ENCODE results near the gene PERCC1.

PERCC1 gene

DNA sequence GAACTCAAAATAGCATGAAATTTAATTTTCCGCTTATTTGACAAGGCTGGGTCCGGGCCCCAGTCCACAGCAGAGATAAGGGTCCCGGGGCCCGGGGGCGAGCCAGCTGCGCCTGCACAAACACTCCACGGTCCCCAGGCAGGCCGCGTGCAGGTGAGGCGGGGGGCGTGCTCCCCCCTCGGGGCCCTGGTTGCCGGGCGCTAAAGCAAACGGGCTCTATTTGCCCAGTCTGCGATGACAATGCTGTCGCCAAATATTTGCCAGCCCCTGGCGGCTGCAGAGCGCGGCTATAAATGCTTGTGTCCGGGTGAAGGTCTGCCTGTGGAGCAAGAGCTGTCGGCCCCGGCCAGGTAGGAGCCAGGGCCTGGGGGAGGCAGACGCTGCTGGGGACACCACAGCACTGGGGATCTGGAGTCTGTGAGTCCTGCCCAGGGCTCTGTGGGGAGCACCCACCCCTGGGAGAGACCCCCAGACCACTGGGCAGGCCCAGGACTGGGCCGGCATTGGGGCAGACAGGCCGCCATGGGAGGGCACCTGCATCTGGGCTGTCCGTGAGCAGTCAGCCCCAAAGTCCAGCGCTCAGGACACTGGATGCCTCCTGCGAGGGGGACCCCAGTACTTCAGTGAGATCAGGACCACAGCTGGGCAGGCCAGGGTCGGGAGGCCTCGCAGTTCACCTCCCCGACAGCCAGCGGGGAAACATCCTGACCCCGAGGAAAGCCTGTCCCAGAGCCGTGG, at the start of gene PERCC1:
Gene PERCC1, plus strand, starts transcription at position 320 of the 738 bp plus-strand sequence. CDS start 1,516 bp downstream, outside the sequence.
- ATAC-seq (replicated peaks; ENCODE audit: extremely low read depth, poor library complexity, severe bottlenecking) (no peak), DNase-seq (ENCODE audit: low spot score in 2 of 2) (no peak)
- H3K27me3 Mint-ChIP-seq: peaks cover 7% of the 10 kb centered on the region
- peak within 1 kb of the TSS; percentile 32 for H3K4me3 Mint-ChIP-seq
- no peak within 1 kb of the TSS for H3K27ac Mint-ChIP-seq (ENCODE audit: low read depth)
- H3K4me1 Mint-ChIP-seq: no peaks in the 10 kb centered on the region
- no peaks in the 10 kb centered on the region for H3K9me3 Mint-ChIP-seq
- no peaks in the 10 kb centered on the region for H3K36me3 Mint-ChIP-seq (ENCODE audit: insufficient read depth)

DNA sequence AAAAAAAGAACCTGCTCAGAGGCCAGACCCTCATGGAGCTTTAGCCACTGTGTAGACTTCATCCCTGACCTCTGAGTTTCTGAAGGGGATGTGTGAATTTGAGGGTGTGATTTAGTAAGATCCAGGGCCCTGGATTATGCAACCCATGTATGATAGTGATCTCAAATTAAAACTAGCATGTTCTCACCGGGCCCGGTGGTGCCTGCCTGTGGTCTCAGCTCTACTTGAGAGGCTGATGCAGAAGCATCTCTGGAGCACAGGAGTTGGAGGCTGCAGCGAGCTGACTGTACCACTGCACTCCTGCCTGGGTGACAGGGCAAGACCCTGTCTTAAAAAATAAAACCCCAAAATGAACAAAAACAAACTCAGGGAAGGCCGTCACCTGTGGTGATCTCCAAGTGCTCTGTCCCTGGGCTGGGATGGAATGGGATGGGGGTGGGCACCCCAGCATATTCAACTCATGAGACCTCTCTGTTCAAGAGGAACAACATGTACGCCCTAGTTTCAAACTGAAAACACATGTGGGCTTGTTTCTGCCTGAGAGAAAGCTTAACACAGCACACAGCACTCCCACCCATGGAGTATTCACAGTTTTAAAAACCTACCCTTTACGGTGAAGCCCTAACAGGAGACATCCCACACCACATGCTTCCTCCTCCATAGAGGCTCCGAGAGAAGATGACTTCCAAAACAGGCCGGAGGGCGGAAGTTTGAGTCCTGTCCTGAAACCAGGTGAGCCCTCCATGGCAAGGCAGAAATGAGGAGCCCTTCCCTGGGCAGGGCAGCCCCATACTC, 49.1 kb upstream of the PERCC1 start:
- H3K27ac Mint-ChIP-seq (ENCODE audit: low read depth): no peak overlapping the region
- no peaks in the 10 kb centered on the region for H3K9me3 Mint-ChIP-seq
- no peaks in the 10 kb centered on the region for H3K27me3 Mint-ChIP-seq
- H3K36me3 Mint-ChIP-seq (ENCODE audit: insufficient read depth): peaks cover 26% of the 10 kb centered on the region
- H3K4me3 Mint-ChIP-seq: no peak overlapping the region
- DNase-seq (ENCODE audit: low spot score in 2 of 2) (no peak), ATAC-seq (replicated peaks; ENCODE audit: extremely low read depth, poor library complexity, severe bottlenecking) (no peak)
- H3K4me1 Mint-ChIP-seq: peaks cover 20% of the 10 kb centered on the region

DNA sequence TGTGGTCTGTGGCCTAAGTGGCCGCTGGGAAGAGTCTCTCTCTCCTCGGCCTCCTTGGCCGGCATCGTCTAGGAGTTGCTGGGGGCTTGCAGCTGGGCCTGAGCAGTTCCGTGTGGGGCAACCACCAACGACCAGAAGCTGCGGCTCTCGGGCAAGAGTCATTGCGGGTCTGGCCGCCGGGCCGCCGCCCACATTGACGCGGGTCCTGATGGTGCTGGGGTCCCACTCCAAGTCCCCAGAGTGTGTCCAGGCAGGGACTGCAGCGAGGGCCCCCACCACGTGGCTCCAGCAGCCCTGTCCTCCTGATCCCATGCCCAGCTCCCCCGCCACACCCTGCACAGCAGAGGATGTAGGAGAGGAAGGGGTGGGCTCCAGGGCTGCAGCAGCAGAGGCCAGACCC, 47.3 kb upstream of the PERCC1 start:
- Mint-ChIP-seq H3K36me3 (ENCODE audit: insufficient read depth) (peaks cover 25% of the 10 kb centered on the region), H3K27me3 (no peaks in the 10 kb centered on the region)
- no peak for ATAC-seq (replicated peaks; ENCODE audit: extremely low read depth, poor library complexity, severe bottlenecking)

DNA sequence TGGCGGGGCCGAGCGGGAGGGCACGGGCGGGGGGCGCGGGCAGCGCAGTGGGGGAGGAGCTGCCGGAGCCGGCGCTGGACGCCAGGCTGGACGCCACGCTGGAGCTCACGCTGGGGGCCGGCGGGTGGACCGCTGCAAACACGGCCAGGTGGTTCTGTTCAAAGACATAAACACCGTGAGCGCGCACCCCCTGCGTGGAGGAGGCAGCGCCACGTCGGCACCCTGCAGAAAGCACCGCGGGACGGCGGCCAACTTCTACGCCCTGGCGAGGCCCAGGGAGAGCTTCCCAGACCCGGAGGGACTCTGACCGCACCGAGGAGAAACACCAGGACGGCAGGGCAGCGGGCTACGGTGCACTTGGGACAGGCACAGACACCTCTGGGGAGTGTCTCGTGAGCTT, 45.6 kb upstream of the PERCC1 start:
- Mint-ChIP-seq H3K4me1 (no peaks in the 10 kb centered on the region), H3K9me3 (no peaks in the 10 kb centered on the region), H3K27me3 (no peaks in the 10 kb centered on the region), H3K4me3 (no peak overlapping the region), H3K27ac (ENCODE audit: low read depth) (no peak overlapping the region), H3K36me3 (ENCODE audit: insufficient read depth) (peaks cover 23% of the 10 kb centered on the region)
- DNase-seq (ENCODE audit: low spot score in 2 of 2) (no peak), ATAC-seq (replicated peaks; ENCODE audit: extremely low read depth, poor library complexity, severe bottlenecking) (no peak)

More for the DNA sequence above, 47.3 kb upstream of the PERCC1 start:
- H3K9me3 Mint-ChIP-seq: no peaks in the 10 kb centered on the region
- H3K4me3 Mint-ChIP-seq: no peak overlapping the region
- H3K27ac Mint-ChIP-seq (ENCODE audit: low read depth): no peak overlapping the region
- peaks cover 10% of the 10 kb centered on the region for H3K4me1 Mint-ChIP-seq
- no peak for DNase-seq (ENCODE audit: low spot score in 2 of 2)

DNA sequence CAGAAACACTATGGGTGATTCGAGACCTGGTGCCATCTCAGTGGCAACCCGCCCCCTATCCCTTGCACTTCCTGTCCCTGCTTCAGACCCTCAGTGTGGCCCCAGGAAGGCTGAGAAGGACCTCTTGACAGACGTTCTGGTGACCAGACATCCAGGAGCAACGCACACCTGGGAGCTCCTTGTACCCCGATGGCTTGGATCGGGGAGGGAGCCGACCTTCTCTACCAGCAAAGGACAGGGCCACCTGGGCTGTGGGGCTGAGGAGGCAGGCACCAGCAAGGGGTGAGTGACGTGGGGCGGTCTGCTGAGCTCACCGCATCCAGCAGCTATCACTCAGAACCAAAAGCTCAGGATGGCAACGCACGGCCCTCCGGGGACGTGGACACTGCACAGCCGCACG, 43.5 kb upstream of the PERCC1 start:
- no peaks in the 10 kb centered on the region for H3K27me3 Mint-ChIP-seq
- no peak for DNase-seq (ENCODE audit: low spot score in 2 of 2)
- H3K4me3 Mint-ChIP-seq: no peak overlapping the region
- no peak for ATAC-seq (replicated peaks; ENCODE audit: extremely low read depth, poor library complexity, severe bottlenecking)
- H3K4me1 Mint-ChIP-seq: no peaks in the 10 kb centered on the region
- peaks cover 24% of the 10 kb centered on the region for H3K36me3 Mint-ChIP-seq (ENCODE audit: insufficient read depth)
- no peak overlapping the region for H3K27ac Mint-ChIP-seq (ENCODE audit: low read depth)
- H3K9me3 Mint-ChIP-seq: no peaks in the 10 kb centered on the region

DNA sequence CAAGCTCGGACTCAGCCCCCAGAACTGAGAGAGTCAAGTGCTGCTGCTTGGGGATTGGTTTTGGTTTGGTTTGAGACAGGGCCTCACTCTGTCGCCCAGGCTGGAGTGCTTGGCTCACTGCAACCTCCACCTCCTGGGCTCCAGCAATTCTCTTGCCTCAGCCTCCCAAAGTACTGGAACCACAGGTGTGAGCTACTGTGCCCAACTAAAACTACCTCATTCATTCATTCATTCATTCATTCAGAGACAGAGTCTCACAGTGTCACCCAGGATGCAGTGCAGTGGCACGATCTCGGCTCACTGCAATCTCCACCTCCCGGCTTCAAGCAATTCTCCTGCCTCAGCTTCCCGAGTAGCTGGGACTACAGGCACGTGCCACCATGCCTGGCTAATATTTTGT, 41.1 kb upstream of the PERCC1 start:
- no peak overlapping the region for H3K27ac Mint-ChIP-seq (ENCODE audit: low read depth)
- no peak for ATAC-seq (replicated peaks; ENCODE audit: extremely low read depth, poor library complexity, severe bottlenecking)

DNA sequence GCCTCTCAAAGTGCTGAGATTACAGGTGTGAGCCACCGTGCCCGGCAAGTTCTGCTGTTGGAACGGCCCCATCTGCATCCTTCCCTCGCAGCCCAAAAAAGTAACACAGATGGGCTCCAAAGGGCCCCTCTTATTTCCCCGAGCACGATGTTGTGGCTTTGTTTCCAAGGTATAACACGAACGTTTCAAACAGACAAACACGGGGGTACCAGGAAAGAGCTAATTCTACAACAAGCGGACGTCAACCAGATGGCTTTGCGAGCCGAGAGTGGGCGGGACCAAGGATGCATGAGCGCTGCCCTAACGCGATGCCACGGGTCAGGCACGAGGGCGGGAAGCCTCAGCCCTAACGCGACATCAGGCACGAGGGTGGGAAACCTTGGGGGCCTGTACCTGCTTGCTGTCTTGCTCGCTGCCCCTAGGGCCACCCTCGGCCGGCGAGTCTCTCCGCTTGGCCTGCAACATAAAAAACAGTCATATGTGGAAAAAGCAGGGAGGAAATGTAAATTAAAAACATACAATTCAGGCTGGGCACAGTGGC, 40.6 kb upstream of the PERCC1 start:
- H3K4me3 Mint-ChIP-seq: no peak overlapping the region
- no peaks in the 10 kb centered on the region for H3K27me3 Mint-ChIP-seq
- no peak for DNase-seq (ENCODE audit: low spot score in 2 of 2)
- H3K4me1 Mint-ChIP-seq: no peaks in the 10 kb centered on the region
- ATAC-seq (replicated peaks; ENCODE audit: extremely low read depth, poor library complexity, severe bottlenecking): no peak
- H3K9me3 Mint-ChIP-seq: no peaks in the 10 kb centered on the region
- H3K36me3 Mint-ChIP-seq (ENCODE audit: insufficient read depth): peaks cover 21% of the 10 kb centered on the region
- H3K27ac Mint-ChIP-seq (ENCODE audit: low read depth): no peak overlapping the region

More for the DNA sequence above, 41.1 kb upstream of the PERCC1 start:
- Mint-ChIP-seq H3K36me3 (ENCODE audit: insufficient read depth) (peaks cover 22% of the 10 kb centered on the region), H3K4me1 (no peaks in the 10 kb centered on the region), H3K4me3 (no peak overlapping the region), H3K9me3 (no peaks in the 10 kb centered on the region), H3K27me3 (no peaks in the 10 kb centered on the region)
- no peak for DNase-seq (ENCODE audit: low spot score in 2 of 2)

DNA sequence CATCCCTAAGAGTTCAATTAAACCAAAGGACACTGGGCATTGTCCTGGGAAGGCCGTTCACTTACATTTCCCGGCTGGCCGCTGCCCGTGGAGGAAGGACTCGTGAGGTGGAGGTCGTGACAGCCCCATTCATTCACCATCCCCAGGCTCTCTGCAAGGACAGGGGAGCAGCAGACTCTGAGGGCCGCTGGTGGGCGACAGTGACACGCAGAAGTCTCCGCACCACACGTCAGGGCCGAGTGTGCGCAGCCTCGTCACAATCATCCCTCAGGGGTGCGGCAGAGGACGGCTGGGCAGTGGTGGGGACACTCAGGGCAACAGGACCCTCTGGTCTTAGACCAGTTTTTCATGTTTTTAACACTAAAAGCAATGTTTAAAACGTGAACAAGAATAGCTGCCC, 38.1 kb upstream of the PERCC1 start:
- Mint-ChIP-seq H3K27me3 (no peaks in the 10 kb centered on the region), H3K4me1 (no peaks in the 10 kb centered on the region), H3K36me3 (ENCODE audit: insufficient read depth) (peaks cover 28% of the 10 kb centered on the region), H3K4me3 (no peak overlapping the region), H3K9me3 (no peaks in the 10 kb centered on the region), H3K27ac (ENCODE audit: low read depth) (no peak overlapping the region)
- DNase-seq (ENCODE audit: low spot score in 2 of 2): no peak
- no peak for ATAC-seq (replicated peaks; ENCODE audit: extremely low read depth, poor library complexity, severe bottlenecking)

DNA sequence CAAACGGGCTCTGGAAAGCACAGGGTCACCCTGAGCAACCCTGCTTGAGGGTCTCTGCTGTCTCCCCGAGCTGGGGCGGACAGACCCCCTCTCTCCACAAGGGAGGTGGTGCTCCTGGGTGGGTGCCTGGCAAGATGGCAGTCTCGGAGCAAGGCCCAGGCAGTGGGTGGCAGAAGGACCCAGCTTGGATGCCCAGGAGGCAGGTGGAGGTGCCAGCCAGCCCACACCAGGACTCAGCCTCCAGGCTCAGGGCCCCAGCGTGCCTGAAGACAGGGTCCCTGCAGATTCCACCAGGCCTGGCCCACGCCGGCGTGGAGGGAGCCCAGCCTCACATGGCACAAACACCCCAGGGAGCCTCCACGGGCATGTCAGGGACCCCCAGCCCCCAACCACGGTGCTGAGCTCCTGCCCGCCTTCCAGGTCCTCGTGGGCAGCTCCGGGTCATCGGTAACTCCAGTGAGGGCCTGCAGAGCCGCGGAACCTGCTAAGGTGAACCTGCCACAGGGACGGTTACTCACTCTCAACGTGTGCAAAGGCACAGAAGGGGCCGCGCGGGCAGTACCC, 37.2 kb upstream of the PERCC1 start:
- DNase-seq (ENCODE audit: low spot score in 2 of 2): no peak
- Mint-ChIP-seq H3K4me3 (no peak overlapping the region), H3K27me3 (no peaks in the 10 kb centered on the region), H3K9me3 (no peaks in the 10 kb centered on the region), H3K36me3 (ENCODE audit: insufficient read depth) (peaks cover 35% of the 10 kb centered on the region), H3K27ac (ENCODE audit: low read depth) (no peak overlapping the region), H3K4me1 (no peaks in the 10 kb centered on the region)
- no peak for ATAC-seq (replicated peaks; ENCODE audit: extremely low read depth, poor library complexity, severe bottlenecking)

DNA sequence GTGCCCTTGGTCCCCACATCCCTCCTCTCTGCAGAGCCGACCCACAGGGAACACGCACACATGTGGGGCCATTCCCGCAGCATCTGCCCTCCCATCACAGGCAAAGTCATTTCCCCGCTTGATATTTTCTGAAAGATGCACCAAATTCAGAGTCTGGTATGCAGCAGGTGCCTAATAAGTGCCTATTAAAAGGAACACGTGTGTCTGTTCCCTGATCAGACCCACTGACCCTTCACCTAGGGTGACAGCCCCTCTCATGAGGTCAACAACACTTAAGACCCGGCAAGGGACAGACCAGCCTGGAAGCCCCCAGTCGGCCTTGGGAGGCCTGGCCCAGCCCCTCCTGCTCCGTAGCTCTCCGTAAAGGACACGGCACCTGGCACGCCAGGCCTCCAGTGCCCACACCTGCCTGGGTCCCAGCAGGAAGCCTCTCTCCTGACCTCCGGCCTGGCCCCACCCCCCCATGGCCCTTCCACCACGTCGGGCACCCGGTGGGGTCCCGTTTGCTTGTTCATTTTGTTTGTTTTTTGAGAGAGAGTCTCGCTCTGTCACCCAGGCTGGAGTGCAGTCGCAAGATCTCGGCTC, 36.4 kb upstream of the PERCC1 start:
- DNase-seq (ENCODE audit: low spot score in 2 of 2) (no peak), ATAC-seq (replicated peaks; ENCODE audit: extremely low read depth, poor library complexity, severe bottlenecking) (no peak)
- H3K27me3 Mint-ChIP-seq: no peaks in the 10 kb centered on the region
- H3K27ac Mint-ChIP-seq (ENCODE audit: low read depth): no peak overlapping the region
- H3K4me1 Mint-ChIP-seq: no peaks in the 10 kb centered on the region
- H3K4me3 Mint-ChIP-seq: no peak overlapping the region
- H3K36me3 Mint-ChIP-seq (ENCODE audit: insufficient read depth): peaks cover 39% of the 10 kb centered on the region
- H3K9me3 Mint-ChIP-seq: no peaks in the 10 kb centered on the region

DNA sequence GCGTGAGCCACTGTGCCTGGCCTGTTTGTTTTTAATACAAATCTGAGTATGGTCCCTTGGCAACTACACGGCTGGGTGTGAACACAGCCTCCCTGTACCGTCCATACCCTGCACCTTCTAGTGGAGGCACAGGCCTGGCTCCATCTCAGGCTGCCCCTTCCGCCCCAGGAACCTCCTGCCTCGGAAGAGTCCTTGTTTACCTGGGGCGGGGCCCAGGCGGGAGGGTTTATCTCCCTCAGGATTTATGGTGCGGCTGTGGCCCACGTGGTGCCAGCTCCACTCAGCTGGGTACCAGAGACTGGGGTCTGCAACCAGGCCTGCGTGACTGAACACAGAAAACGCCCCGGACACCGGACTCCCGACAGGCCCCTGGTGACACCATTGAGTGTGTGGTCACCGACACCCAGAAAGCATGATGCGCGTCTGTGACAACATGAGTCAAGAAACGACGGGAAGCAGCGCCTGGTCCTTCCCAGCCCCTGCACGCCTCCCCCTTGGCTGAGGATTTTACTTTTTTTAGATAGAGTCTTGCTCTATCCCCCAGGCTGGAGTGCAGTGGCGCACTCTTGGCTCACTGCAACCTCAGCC, 35.3 kb upstream of the PERCC1 start:
- Mint-ChIP-seq H3K4me3 (no peak overlapping the region), H3K27ac (ENCODE audit: low read depth) (no peak overlapping the region), H3K9me3 (no peaks in the 10 kb centered on the region), H3K4me1 (no peaks in the 10 kb centered on the region), H3K27me3 (no peaks in the 10 kb centered on the region), H3K36me3 (ENCODE audit: insufficient read depth) (peaks cover 40% of the 10 kb centered on the region)
- DNase-seq (ENCODE audit: low spot score in 2 of 2): no peak
- no peak for ATAC-seq (replicated peaks; ENCODE audit: extremely low read depth, poor library complexity, severe bottlenecking)

DNA sequence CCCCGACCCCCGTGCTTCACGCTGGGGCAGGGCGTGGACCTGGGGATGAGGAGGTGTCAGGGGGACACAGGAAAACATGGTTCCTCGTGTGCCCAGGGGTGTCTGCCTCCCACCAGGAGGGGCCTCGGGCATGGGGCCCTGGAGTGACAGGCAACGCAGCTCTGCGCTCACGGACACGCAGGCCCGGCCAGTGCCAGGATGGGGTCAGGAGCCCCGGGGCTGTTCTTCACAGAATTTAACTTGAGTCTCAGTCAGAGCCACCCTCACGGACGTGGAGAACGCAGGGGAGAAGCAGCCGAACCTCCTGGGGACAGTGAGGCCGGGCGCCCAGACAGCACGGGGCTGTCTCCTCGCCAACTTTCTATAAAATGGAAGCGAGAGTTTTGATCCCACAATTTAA, 33.1 kb upstream of the PERCC1 start:
- Mint-ChIP-seq H3K9me3 (no peaks in the 10 kb centered on the region), H3K4me3 (no peak overlapping the region), H3K27ac (ENCODE audit: low read depth) (no peak overlapping the region), H3K27me3 (no peaks in the 10 kb centered on the region), H3K4me1 (peaks cover 11% of the 10 kb centered on the region), H3K36me3 (ENCODE audit: insufficient read depth) (peaks cover 44% of the 10 kb centered on the region)
- ATAC-seq (replicated peaks; ENCODE audit: extremely low read depth, poor library complexity, severe bottlenecking): no peak
- no peak for DNase-seq (ENCODE audit: low spot score in 2 of 2)

Data from central memory CD8-positive, alpha-beta T cell (primary cell).